ENCODE measurements around the gene POLR1B.
A peak's percentile ranks its signal among the peaks of the same experiment; 100 is the strongest.
"Not testable (repeated sequence)": the region's sequence is repeated elsewhere in the genome, so short reads cannot be mapped to it uniquely, and the experiment has no call there.

Gene POLR1B, protein sequence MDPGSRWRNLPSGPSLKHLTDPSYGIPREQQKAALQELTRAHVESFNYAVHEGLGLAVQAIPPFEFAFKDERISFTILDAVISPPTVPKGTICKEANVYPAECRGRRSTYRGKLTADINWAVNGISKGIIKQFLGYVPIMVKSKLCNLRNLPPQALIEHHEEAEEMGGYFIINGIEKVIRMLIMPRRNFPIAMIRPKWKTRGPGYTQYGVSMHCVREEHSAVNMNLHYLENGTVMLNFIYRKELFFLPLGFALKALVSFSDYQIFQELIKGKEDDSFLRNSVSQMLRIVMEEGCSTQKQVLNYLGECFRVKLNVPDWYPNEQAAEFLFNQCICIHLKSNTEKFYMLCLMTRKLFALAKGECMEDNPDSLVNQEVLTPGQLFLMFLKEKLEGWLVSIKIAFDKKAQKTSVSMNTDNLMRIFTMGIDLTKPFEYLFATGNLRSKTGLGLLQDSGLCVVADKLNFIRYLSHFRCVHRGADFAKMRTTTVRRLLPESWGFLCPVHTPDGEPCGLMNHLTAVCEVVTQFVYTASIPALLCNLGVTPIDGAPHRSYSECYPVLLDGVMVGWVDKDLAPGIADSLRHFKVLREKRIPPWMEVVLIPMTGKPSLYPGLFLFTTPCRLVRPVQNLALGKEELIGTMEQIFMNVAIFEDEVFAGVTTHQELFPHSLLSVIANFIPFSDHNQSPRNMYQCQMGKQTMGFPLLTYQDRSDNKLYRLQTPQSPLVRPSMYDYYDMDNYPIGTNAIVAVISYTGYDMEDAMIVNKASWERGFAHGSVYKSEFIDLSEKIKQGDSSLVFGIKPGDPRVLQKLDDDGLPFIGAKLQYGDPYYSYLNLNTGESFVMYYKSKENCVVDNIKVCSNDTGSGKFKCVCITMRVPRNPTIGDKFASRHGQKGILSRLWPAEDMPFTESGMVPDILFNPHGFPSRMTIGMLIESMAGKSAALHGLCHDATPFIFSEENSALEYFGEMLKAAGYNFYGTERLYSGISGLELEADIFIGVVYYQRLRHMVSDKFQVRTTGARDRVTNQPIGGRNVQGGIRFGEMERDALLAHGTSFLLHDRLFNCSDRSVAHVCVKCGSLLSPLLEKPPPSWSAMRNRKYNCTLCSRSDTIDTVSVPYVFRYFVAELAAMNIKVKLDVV

DNA sequence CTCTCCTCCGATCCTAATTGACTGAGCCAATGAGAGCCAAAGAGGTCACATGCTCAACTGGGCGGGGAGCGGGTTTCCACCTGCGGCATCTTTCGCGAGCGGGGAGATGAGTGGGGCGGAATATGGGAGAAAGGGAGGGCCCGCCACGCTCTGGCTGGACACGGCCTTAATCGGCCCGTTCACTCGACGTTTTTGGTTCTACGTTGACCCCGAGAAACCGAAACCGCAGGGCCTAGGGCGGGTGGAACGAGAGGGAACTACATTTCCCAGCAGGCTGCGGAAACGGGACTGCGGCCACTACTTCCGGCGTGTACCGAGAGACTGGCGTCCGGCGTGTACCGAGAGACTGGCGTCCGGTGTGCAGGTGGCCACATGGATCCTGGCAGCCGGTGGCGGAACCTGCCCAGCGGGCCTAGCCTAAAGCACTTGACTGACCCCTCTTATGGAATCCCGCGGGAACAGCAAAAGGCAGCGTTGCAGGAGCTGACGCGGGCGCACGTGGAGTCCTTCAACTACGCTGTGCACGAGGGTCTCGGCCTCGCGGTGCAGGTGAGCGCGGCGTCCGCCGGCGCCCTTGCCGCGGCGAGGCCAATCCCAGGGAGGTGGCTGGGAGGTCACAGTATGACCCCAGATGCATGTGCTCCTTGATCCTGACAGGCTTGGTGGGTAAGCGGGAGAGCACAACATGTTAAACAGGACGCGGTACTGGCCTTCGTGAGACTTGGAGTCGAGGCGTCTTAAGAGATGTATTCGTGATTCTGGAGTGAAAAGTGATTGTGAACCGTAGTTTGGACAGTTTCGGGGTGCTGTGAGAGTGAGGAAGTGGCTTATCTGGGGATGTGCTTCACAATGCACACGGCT lies at the start of gene POLR1B:
POLR1B (plus strand) TSS at position 343 of the 861 bp plus-strand sequence; CDS start at position 373, 30 bp downstream.
- peak; percentile 84 for DNase-seq

DNA sequence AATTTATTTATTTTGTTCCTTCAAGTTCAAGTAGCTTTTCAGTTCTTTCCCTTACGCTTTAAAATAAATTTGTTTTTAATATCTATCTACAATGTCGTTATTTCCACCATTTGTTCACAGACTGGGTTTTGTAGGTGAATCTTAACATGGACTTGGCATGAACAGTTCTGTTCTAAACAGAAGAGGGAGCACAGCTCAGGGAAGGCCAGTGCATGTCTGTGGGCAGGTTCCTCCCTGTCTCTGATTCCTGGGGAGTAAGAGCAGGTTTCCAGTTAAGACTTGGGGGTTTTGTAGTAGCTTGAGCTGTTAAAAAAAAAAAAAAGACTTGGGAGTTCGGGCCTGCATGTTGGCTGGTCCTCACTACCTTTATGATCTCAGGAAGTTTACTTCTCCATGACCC lies 49.2 kb upstream of the POLR1B start:
- no peak for DNase-seq

DNA sequence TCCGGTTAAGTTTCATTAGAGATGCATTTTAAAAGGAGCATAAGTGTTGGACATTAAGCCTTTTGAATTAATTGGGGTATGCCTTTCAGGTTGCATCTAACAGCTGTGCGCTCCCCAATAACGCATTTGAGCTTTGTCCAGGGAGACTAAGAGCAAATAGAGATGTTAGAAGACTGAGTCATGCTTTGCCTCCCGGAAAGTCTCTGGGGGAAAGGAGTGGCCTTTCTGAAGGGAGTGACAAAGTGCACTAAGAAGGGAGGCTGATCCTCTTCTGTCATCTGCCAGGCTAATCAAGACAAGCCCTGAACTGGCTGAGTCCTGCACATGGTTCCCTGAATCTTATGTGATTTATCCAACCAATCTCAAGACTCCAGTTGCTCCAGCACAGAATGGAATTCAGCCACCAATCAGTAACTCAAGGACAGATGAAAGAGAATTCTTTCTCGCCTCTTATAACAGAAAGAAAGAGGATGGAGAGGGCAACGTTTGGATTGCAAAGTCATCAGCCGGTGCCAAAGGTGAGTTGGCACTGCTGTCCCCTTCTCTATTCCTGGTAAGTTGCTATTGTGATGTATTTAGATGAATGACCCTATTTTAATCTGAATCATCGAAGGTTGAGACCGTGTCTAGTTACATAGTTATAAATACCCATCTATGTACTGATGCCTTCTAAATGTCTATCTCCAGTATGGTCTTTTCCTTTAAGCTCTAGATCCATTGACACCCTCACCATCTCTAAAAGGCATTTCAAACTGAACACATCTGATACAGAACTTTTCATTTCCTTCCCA lies 48.2 kb upstream of the POLR1B start:
- no peak for DNase-seq

DNA sequence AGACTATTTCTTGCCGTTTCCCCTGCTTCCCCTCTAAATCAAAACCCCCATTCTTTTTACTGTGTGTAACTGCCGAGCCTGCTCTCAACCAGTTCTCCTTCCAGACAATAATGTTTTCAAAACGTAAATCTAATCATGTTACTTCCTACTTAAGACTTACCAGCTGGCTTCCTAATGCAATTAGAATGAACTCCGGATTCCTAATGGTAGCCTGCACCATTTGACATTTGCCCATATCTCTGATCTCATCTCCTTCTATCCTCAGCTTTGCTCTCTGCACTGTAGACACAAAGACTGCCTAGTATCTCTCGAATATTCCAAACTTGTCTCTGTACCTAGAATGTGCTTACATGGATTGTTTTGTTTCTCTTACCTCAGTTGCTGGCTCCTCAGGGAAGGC lies 47.4 kb upstream of the POLR1B start:
- no peak for DNase-seq

DNA sequence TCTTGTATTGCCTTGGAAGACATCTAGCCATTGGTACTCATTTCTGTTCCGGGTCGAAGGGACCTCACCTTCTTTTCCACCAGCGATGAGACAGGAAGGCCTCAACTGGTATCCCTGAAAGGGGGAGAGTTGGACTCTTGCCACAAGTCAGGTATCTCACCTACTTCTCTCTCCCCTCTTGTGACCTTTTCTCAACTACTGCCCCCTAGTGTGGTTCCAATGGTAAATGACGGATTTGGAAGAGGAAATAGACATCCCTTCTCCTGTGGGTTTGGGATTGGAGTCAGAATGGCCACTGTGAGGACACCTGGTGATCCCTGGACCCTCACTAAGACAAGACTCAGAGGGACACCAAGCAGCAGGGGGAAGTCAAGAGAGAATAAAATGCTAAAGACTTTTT lies 46.4 kb upstream of the POLR1B start:
- not testable (repeated sequence) for DNase-seq

DNA sequence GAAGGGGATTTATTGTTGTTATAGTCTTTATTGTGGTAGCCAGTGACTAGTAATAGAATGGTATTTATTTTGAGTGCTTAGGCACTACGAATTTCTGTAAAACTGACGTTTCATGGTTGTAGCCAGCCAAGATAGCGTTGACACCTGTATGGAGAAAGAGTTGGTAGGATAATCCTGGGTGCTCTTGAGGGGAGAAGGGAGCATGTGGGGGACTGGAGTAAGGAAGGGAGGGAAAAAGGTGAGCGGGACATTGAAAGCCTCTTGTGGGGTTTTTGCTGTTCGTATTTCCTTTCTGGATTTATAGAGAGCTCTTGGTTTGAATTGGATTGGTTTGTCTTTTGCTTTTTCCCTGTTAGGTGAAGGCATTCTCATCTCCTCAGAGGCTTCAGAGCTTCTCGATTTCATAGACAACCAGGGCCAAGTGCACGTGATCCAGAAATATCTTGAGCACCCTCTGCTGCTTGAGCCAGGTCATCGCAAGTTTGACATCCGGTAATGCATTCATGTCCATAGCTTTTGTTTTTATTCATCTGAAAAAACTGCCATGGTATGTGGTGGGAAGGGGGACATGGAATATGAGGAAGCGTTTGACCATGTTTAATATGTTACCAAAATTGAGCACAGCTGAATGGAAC lies 41.3 kb upstream of the POLR1B start:
- DNase-seq = not testable (repeated sequence)

DNA sequence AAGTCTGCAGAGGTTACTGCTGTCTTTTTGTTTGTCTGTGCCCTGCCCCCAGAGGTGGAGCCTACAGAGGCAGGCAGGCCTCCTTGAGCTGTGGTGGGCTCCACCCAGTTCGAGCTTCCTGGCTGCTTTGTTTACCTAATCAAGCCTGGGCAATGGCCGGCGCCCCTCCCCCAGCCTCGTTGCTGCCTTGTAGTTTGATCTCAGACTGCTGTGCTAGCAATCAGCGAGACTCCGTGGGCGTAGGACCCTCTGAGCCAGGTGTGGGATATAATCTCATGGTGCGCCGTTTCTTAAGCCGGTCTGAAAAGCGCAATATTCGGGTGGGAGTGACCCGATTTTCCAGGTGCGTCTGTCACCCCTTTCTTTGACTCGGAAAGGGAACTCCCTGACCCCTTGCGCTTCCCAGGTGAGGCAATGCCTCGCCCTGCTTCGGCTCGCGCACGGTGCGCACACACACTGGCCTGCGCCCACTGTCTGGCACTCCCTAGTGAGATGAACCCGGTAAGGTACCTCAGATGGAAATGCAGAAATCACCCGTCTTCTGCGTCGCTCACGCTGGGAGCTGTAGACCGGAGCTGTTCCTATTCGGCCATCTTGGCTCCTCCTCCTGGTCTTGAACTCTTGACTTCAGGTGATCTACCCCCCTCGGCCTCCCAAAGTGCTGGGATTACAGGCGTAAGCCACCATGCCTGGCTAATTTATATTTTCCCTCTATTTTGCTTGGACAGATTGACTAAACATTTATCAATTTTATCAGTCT lies 32.8 kb upstream of the POLR1B start:
- DNase-seq = not testable (repeated sequence)

DNA sequence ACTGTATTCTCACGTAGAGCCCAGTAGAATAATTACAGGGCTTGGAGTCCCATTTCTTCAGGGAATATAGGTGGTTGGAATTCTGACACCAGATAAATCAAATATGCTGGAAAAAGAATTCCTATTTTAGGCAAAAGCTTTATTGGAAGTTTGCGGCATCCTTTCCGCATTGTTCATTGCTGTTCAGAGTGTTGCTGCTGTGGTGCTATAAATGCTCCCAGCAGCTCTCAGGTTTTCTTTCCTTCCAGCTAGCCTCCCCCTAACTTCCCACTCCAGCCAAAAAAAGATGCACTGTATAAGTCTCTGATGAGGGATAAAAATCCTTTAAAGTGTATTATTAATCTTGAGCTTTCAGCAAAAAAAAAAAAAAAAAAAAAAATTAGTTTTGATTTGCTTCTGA lies 25.5 kb upstream of the POLR1B start:
- no peak for DNase-seq

DNA sequence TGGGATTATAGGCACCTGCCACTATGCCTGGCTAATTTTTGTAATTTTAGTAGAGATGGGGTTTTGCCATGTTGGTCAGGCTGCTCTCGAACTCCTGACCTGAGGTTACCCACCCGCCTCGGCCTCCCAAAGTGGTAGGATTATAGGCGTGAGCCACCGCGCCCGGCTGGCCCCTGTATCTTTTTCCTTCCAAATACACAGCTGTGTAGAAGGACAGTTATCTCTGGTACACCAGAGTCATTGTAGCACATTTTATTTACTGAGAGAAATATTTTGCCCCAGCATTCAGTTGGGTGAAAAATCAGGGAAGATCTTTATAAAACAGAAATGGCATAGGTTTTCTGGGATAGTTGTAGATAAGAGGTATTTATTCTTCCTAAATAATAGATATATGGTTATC lies 23.5 kb upstream of the POLR1B start:
- no peak for DNase-seq

DNA sequence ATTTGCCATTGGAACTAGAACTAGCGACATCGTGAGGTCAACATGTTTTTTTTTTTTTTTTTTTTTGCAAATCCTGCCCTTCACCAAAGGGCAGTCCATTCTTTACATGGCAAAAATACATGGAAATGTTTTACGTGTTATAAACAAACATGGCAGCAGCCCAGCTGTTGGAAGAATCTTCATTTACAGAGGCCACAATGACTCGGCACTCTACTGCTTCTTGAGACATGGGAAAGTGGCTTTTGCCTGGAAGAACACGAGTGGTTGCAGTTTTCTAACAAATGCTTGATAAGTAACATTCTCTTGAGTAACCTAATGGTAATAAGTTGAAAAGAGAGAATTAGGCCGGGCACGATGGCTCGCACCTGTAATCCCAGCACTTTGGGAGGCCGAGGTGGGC lies 22.8 kb upstream of the POLR1B start:
- no peak for DNase-seq

DNA sequence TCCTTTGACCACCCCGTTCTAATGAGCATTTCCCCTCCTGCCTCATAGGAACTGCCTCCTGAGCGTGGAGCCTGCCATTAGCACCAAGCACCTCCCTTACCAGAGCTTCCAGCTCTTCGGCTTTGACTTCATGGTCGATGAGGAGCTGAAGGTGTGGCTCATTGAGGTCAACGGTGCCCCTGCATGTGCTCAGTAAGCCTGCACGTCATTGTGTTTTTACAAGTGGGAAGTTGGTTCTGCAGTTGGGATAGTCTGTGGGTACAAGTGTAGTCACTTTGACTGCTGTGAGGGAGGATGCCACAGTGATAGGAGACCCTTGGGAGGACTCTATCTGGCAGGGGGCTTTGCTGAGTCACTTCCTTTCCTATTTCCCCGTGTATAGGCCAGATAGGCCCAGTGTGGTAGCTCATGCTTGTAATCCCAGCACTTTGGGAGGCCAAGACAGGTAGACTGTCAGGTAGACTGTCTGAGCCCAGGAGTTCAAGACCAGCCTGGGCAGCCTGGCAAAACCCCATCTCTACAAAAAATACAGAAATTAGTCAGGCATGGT lies 22.0 kb upstream of the POLR1B start:
- DNase-seq = no peak

DNA sequence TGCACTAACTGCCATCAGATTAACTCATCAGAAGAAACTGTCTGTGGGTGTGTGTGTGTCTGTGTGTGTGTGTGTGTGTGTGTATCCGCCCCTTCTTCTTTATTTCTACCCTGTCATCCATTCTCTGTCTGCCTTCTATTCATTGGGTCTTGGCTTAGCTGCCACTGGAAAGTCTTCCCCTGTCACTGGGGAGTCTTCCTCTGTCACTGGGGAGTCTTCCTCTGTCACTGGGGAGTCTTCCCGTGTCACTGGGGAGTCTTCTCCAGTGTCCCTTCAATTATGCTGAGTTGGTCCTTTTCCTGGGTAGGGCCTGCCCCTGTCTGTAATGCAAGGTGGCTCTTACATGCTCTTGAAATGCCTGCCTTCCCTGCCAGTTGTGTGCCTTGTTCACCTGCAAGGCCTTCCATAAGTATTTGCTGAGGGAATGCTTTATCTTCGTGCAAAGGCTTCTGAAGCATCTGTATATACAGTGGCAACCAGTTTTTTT lies 18.9 kb upstream of the POLR1B start:
- DNase-seq = no peak

DNA sequence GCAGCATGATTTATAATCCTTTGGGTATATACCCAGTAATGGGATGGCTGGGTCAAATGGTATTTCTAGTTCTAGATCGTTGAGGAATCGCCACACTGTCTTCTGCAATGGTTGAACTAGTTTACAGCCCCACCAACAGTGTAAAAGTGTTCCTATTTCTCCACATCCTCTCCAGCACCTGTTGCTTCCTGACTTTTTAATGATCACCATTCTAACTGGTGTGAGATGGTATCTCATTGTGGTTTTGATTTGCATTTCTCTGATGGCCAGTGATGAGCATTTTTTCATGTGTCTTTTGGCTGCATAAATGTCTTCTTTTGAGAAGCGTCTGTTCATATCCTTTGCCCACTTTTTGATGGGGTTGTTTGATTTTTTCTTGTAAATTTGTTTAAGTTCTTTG lies 18.0 kb upstream of the POLR1B start:
- not testable (repeated sequence) for DNase-seq

DNA sequence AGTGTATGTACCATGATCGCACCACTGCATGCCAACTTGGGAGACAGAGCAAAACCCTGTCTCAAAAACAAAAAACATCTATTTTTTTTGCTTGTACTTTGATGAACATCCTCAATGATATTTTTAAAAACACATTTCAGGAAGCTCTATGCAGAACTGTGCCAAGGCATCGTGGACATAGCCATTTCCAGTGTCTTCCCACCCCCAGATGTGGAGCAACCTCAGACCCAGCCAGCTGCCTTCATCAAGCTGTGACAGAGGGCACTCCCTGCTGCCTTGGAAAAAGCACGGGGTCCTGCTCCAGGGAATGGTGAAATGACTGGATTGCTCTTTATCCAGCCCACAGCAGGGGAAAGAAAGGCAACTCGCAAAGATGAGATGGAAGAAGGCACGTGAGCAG lies 13.7 kb upstream of the POLR1B start:
- DNase-seq = no peak

DNA sequence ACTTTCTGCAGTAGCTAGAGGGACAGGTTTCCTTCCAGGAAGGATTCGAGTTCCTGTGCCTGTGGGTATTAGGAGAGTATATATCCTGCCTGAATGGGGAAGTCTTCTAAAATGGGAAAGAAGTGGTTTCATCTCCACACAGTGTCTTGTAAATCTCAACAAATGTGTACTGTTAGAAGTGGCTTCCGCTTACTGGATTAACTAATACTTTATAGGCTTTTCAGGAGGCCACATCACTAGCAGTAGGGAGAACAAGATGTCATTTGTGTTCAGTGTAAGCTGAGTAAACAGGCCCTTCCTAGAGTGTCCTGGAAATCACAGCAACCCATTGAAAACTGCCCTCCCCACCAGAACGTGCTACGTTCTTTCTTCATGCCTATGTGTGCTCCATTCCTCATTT lies 12.5 kb upstream of the POLR1B start:
- no peak for DNase-seq

DNA sequence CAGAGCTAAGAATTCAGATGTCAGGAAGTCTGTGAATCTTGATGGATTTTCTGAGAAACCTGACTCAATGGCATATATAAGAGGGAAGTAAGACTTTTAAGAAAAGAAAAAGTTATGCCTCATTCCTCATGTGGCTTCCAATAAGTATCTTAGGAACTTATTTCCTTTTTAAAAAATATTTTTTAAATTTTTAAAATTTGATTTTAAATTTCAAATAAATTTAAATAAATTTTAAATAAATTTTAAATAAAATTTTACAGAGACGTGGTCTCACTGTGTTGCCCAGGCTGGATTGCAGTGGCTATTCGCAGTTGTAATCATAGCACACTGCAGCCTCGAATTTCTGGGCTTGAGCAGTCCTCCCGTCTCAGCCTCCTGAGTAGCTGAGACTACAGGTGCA lies 11.5 kb upstream of the POLR1B start:
- no peak for DNase-seq

DNA sequence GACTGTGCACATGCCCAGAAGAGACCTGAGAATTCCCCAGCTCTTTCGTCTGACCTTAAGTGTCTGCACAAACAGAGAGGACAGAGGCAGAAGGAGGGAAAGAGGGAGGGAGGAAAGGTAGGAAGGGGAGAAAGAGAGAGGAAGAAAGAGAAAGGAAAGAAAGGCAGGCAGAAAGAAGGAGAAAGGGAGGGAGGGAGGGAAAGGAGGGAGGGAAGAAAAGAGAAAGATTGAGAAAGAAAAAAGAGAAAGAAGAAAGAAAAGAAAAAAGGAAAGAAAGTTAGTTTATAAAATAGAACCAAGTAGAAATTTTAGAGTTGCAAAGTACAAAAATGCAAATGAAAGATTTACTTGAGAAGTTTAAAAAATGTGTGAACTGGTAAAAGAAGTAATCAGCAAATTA lies 7.4 kb upstream of the POLR1B start:
- no peak for DNase-seq

DNA sequence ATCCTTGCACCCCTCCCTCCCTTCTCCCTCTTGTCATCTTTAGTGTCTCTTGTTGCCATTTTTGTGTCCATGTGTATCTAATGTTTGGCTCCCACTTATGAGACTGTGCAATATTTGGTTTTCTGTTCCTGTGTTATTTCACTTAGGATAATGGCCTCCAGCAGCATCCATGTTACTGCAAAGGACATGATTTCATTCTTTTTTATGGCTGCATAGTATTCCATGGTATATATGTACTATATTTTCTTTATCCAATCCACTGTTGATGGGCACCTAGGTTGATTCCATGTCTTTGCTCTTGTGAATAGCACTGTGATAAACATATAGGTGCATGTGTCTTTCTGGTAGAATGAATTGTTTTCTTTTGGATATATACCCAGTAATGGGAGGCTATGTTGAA lies 5.6 kb upstream of the POLR1B start:
- DNase-seq = not testable (repeated sequence)

DNA sequence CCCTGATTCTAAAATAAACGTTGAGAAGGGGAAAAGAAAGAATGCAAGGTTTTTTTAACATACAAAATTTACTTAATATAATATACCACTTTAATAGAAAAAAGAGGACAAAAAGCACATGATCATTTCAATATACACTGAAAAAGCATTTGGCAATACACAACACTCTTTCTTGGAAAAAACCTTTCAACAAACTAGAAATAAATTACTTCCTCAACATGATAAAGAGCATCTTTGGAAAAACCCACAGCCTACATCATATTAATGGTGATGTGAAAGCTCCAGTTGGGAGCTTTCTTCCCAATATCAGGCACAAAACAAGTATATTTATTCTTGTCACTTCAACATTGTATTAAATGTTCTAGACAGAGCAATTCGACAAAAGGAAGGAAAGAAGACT lies 3.0 kb upstream of the POLR1B start:
- DNase-seq = no peak

DNA sequence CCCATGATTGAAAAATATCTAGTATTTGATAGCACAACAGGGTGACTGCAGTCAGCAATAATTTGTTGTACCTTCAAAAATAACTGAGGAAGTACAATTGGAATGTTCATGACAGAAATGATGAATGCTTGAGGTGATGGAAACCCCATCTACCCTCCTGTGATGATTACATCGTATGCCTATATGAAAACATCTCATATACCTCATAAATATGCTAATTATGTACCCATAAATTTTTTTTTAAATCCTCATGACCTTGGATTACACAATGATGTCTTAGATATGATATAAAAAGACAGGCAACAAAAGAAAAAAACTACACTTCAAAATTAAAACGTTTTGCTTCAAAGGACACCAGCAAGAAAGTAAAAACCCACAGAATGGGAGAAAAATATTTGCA lies 1.4 kb upstream of the POLR1B start:
- DNase-seq = no peak

Measured in NCI-H510A (cell line).